NCI-H774 (cell line): ENCODE measurements around the gene FHL1.

Experiments
- DNase-seq: peaks from one replicate; lab custom pipeline; 2025; lab: John Stamatoyannopoulos, UW

Gene FHL1

GRCh38 chrX:136258951-136259350, 111.6 kb downstream of the FHL1 start:
- DNase-seq, result no peak

GRCh38 chrX:136259543-136259942, 112.2 kb downstream of the FHL1 start:
- no peak for DNase-seq

- no peak for DNase-seq
Measured at GRCh38 chrX:136260776-136261175, 113.4 kb downstream of the FHL1 start.
